ENCODE measurements around the gene MON2. TPM values are rescaled to one million over a fixed set of nuclear protein-coding genes. Genes with fewer than 3 reads are reported as not detected.

MON2 gene
- total RNA-seq, 5 donors from 2014 or later (not counting 1 experiment from before 2014, with no cell fraction given) = 61.2 to 73.2 (median 66.5) TPM

DNA sequence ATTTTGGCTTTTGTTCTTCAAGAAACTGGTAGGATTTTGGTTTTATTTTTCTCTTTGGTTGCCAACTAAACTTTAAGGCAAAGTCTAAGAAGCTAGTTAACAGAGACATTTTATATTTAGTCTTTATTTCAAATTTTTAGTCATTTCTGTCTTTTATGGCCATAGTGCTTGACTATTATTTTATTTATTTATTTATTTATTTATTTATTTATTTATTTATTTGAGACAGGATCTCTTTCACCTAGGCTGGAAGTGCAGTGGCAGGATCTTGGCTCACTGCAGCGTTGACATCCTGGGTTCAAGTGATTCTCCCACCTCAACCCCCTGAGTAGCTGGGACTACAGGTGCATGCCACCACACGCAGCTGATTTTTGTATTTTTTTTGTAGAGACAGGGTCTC is 3.1 kb downstream of the MON2 start:
- POLR2A ChIA-PET = interaction anchor here (1.0 to 1.5 kb wide), 2 partner anchors 8 to 134 kb away, joined by 4 to 12 read pairs; no protein-coding TSS in a partner anchor
- WGBS (ENCODE audit: insufficient coverage) = no CpG with 5 or more reads among the region's 2 CpGs
- no peak overlapping the region for H3K27ac Mint-ChIP-seq
- Histone ChIP-seq H3K36me3 (ENCODE audit: control insufficient read depth in 2 of 2, extremely low read depth in 1 of 2, insufficient read depth in 1 of 2, low read length in 1 of 2) (peaks cover 0 to 2% of the 10 kb centered on the region in 2 donors), H3K27ac (ENCODE audit: low read length) (no peak overlapping the region), H3K9me3 (no peaks in the 10 kb centered on the region), H3K4me1 (ENCODE audit: control insufficient read depth in 1 of 2, extremely low read depth in 1 of 2, insufficient read depth in 2 of 2, low read length in 2 of 2) (peaks cover 9 to 12% of the 10 kb centered on the region in 2 experiments), H3K4me3 (ENCODE audit: control insufficient read depth in 1 of 2, extremely low read depth in 1 of 2, low read length in 1 of 2) (no peak overlapping the region), H3K27me3 (replicated peaks in 1 of 2; ENCODE audit: control insufficient read depth in 2 of 2, extremely low read depth in 1 of 2, insufficient read depth in 2 of 2, low read length in 1 of 2) (no peaks in the 10 kb centered on the region)
- no peak for DNase-seq
- CTCF ChIA-PET = no interaction called here
- ATAC-seq (replicated peaks in 1 of 4) = no peak
- no peaks in the 10 kb centered on the region for H3K27me3 Mint-ChIP-seq
- H3K4me3 Mint-ChIP-seq = peak overlapping the region; percentile 21 to 93 (median 52)
- H3K4me1 Mint-ChIP-seq = peaks cover 30 to 38% (median 36%) of the 10 kb centered on the region in 3 donors
- H3K9me3 Mint-ChIP-seq = no peaks in the 10 kb centered on the region
- H3K36me3 Mint-ChIP-seq = peaks cover 5% of the 10 kb centered on the region

DNA sequence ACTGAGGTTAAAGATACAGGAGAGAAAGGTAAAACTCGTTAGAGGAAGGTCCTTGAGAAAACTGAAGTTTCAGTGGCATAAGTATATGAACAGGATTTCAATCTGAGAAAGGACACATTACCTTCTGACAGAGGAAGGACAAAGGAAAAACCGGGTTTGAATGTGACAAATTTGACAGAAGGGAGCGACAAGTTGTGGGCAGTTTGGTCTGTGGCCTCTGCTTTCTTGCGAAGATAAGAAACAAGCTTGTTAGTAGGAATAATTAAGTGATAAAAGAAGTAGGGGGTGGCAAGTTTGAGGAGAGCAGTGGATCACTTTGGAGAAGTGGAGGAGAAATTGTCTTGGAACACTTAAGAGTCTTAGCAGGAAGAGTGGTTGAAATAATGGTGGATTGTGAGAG is 5.1 kb downstream of the MON2 start:
- H3K4me1 Mint-ChIP-seq = peaks cover 28 to 39% (median 36%) of the 10 kb centered on the region in 3 donors
- no peaks in the 10 kb centered on the region for H3K27me3 Mint-ChIP-seq
- no peak overlapping the region for H3K4me3 Mint-ChIP-seq
- Histone ChIP-seq H3K27me3 (replicated peaks in 1 of 2; ENCODE audit: control insufficient read depth in 2 of 2, extremely low read depth in 1 of 2, insufficient read depth in 2 of 2, low read length in 1 of 2) (no peaks in the 10 kb centered on the region), H3K4me3 (ENCODE audit: control insufficient read depth in 1 of 2, extremely low read depth in 1 of 2, low read length in 1 of 2) (no peak overlapping the region), H3K9me3 (no peaks in the 10 kb centered on the region), H3K27ac (ENCODE audit: low read length) (no peak overlapping the region), H3K36me3 (ENCODE audit: control insufficient read depth in 2 of 2, extremely low read depth in 1 of 2, insufficient read depth in 1 of 2, low read length in 1 of 2) (peaks cover 0 to 5% of the 10 kb centered on the region in 2 donors), H3K4me1 (ENCODE audit: control insufficient read depth in 1 of 2, extremely low read depth in 1 of 2, insufficient read depth in 2 of 2, low read length in 2 of 2) (peaks cover 9 to 12% of the 10 kb centered on the region in 2 experiments)
- POLR2A ChIA-PET = interaction anchor here in 1 of 2 donors (0.6 kb wide), 1 partner anchor 128 kb away, joined by 3 read pairs; no protein-coding TSS in a partner anchor
- 83% methylated on average over 4 of the region's 4 CpGs for WGBS (ENCODE audit: insufficient coverage)
- no peaks in the 10 kb centered on the region for H3K9me3 Mint-ChIP-seq
- CTCF ChIA-PET = no interaction called here
- no peak overlapping the region for H3K27ac Mint-ChIP-seq
- peaks cover 9% of the 10 kb centered on the region for H3K36me3 Mint-ChIP-seq
- DNase-seq (no peak), ATAC-seq (replicated peaks in 1 of 4) (no peak)

DNA sequence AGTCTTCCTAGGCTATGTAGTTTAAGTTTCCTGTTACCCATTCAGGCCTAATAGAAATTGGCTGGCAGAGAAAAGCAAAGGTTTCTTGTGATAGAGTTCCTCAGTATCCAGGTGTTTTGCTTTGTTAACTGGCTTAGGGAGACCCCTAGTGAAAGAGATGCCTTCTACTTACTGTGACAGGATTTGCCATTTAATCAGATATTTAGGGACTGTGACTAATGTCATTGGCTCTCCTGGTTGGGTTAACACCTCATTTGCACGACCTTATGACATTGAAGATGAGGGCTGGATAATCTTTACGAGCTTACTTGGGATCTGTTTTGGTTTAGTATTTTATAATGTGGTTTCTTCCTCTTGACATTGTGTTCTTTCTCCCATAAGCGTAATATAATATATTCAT is 5.8 kb downstream of the MON2 start:
- Mint-ChIP-seq H3K27ac (no peak overlapping the region), H3K36me3 (peaks cover 10% of the 10 kb centered on the region), H3K9me3 (no peaks in the 10 kb centered on the region), H3K4me1 (peaks cover 29 to 42% (median 36%) of the 10 kb centered on the region in 3 donors), H3K4me3 (no peak overlapping the region), H3K27me3 (no peaks in the 10 kb centered on the region)
- no peak for ATAC-seq (replicated peaks in 1 of 4)
- Histone ChIP-seq H3K4me1 (ENCODE audit: control insufficient read depth in 1 of 2, extremely low read depth in 1 of 2, insufficient read depth in 2 of 2, low read length in 2 of 2) (peaks cover 9 to 12% of the 10 kb centered on the region in 2 experiments), H3K4me3 (ENCODE audit: control insufficient read depth in 1 of 2, extremely low read depth in 1 of 2, low read length in 1 of 2) (no peak overlapping the region), H3K9me3 (no peaks in the 10 kb centered on the region), H3K27ac (ENCODE audit: low read length) (no peak overlapping the region), H3K27me3 (replicated peaks in 1 of 2; ENCODE audit: control insufficient read depth in 2 of 2, extremely low read depth in 1 of 2, insufficient read depth in 2 of 2, low read length in 1 of 2) (no peaks in the 10 kb centered on the region), H3K36me3 (ENCODE audit: control insufficient read depth in 2 of 2, extremely low read depth in 1 of 2, insufficient read depth in 1 of 2, low read length in 1 of 2) (peaks cover 0 to 5% of the 10 kb centered on the region in 2 donors)
- WGBS (ENCODE audit: insufficient coverage) = no CpG with 5 or more reads among the region's 3 CpGs
- no peak for DNase-seq
- CTCF ChIA-PET = interaction anchor here in 1 of 2 donors (0.5 to 1.0 kb wide), 2 partner anchors 14 to 129 kb away, joined by 3 to 4 read pairs; no protein-coding TSS in a partner anchor
- POLR2A ChIA-PET = interaction anchor here in 1 of 2 donors (0.6 kb wide), 2 partner anchors 77 to 127 kb away, joined by 3 to 5 read pairs; no protein-coding TSS in a partner anchor

DNA sequence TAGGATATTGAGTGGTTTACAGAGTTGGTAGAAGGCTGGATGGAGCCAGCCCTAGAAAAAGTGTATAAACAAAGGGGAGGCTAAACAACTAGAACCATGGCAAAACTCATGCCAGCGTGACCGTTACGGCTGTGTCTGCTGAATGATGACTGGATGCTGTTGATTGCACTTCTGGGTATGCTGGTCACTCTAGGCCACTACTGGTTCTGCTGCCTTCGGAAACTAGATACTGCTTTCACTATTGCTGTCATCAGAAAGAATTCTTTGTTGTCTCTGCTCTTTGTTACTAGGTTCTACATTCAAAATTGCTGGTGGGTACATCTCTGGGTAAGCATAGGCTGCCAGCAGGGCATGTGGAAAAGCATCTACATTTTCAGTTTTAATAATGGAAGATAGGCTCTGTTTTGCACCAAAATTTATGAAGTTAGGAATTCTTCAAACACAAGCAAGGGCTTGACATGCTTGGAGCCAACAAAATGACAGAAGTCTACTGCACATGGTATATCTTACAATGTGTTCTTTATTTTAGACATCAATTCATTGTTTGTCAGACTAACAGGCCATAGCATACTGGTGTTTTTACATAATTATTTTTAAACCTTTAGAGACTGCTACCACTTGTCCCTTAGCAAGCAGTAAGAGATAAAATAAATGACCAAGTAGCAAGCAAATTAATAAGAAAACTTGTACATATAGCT is 15.4 kb downstream of the MON2 start:
- Histone ChIP-seq H3K36me3 (ENCODE audit: control insufficient read depth in 2 of 2, extremely low read depth in 1 of 2, insufficient read depth in 1 of 2, low read length in 1 of 2) (peaks cover 0 to 15% of the 10 kb centered on the region in 2 donors), H3K27ac (ENCODE audit: low read length) (no peak overlapping the region), H3K4me3 (ENCODE audit: control insufficient read depth in 1 of 2, extremely low read depth in 1 of 2, low read length in 1 of 2) (no peak overlapping the region), H3K9me3 (no peaks in the 10 kb centered on the region), H3K27me3 (replicated peaks in 1 of 2; ENCODE audit: control insufficient read depth in 2 of 2, extremely low read depth in 1 of 2, insufficient read depth in 2 of 2, low read length in 1 of 2) (no peaks in the 10 kb centered on the region), H3K4me1 (ENCODE audit: control insufficient read depth in 1 of 2, extremely low read depth in 1 of 2, insufficient read depth in 2 of 2, low read length in 2 of 2) (no peaks in the 10 kb centered on the region)
- Mint-ChIP-seq H3K4me3 (no peak overlapping the region), H3K4me1 (peaks cover 39 to 49% (median 44%) of the 10 kb centered on the region in 3 donors), H3K9me3 (no peaks in the 10 kb centered on the region), H3K27me3 (no peaks in the 10 kb centered on the region), H3K27ac (peak overlapping the region in 1 of 2 donors; percentile 26), H3K36me3 (peaks cover 42% of the 10 kb centered on the region)
- no peak for ATAC-seq (replicated peaks in 1 of 4)
- 88% methylated on average over 4 of the region's 4 CpGs for WGBS (ENCODE audit: insufficient coverage)
- no peak for DNase-seq
- CTCF ChIA-PET = interaction anchor here in 1 of 2 donors (0.7 kb wide), 2 partner anchors 23 to 44 kb away, joined by 3 to 4 read pairs; no protein-coding TSS in a partner anchor
- POLR2A ChIA-PET = no interaction called here

DNA sequence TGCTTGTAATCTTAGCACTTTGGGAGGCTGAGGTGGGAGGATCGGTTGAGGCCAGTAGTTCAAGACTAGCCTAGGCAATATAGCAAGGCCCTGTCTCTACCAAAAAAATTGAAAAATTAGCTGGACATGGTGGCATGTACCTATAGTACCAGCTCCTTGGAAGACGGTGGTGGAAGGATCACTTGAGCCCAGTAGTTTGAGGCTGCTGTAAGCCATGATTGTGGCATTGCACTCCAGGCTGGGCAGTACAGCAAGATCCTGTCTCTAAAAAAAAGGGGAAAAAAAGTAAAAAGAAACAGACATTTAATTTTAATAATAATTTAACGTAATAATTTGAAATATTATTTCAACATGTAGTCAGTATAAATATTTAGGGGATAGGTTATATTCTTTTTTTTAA is 16.1 kb downstream of the MON2 start:
- Histone ChIP-seq H3K36me3 (ENCODE audit: control insufficient read depth in 2 of 2, extremely low read depth in 1 of 2, insufficient read depth in 1 of 2, low read length in 1 of 2) (peaks cover 0 to 13% of the 10 kb centered on the region in 2 donors), H3K9me3 (no peaks in the 10 kb centered on the region), H3K4me3 (ENCODE audit: control insufficient read depth in 1 of 2, extremely low read depth in 1 of 2, low read length in 1 of 2) (no peak overlapping the region), H3K4me1 (ENCODE audit: control insufficient read depth in 1 of 2, extremely low read depth in 1 of 2, insufficient read depth in 2 of 2, low read length in 2 of 2) (no peaks in the 10 kb centered on the region), H3K27me3 (replicated peaks in 1 of 2; ENCODE audit: control insufficient read depth in 2 of 2, extremely low read depth in 1 of 2, insufficient read depth in 2 of 2, low read length in 1 of 2) (no peaks in the 10 kb centered on the region), H3K27ac (ENCODE audit: low read length) (no peak overlapping the region)
- ChIA-PET CTCF (interaction anchor here in 1 of 2 donors (0.5 to 0.7 kb wide), 3 partner anchors 15 to 160 kb away, joined by 3 to 4 read pairs (median 3); no protein-coding TSS in a partner anchor), POLR2A (no interaction called here)
- WGBS (ENCODE audit: insufficient coverage) = 100% methylated on average over 1 of the region's 3 CpGs
- no peaks in the 10 kb centered on the region for H3K27me3 Mint-ChIP-seq
- peak overlapping the region in 1 of 2 donors; percentile 23 for H3K27ac Mint-ChIP-seq
- DNase-seq = no peak
- H3K36me3 Mint-ChIP-seq = peaks cover 40% of the 10 kb centered on the region
- H3K4me1 Mint-ChIP-seq = peaks cover 35 to 47% (median 39%) of the 10 kb centered on the region in 3 donors
- no peak overlapping the region for H3K4me3 Mint-ChIP-seq
- ATAC-seq (replicated peaks in 1 of 4) = no peak
- H3K9me3 Mint-ChIP-seq = no peaks in the 10 kb centered on the region

DNA sequence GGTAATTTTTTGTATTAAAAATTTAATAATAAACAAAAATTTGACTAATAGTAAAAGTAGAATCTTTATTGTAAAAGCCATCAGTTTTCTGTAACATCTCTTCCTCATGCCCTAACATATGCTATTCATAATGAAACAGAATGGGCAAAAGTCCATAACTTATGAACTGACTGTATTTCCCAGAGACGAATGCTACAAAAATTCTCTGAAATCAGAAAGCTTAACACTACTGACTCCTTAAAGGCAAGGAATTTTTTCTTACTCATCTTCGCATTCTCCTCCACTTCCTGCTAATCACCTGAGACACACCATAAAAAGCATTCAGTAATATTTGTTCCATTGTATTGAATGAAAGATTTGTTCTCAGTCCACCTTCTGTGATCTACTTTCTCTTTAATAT is 17.6 kb downstream of the MON2 start:
- Histone ChIP-seq H3K36me3 (ENCODE audit: control insufficient read depth in 2 of 2, extremely low read depth in 1 of 2, insufficient read depth in 1 of 2, low read length in 1 of 2) (peaks cover 0 to 9% of the 10 kb centered on the region in 2 donors), H3K27me3 (replicated peaks in 1 of 2; ENCODE audit: control insufficient read depth in 2 of 2, extremely low read depth in 1 of 2, insufficient read depth in 2 of 2, low read length in 1 of 2) (no peaks in the 10 kb centered on the region), H3K4me3 (ENCODE audit: control insufficient read depth in 1 of 2, extremely low read depth in 1 of 2, low read length in 1 of 2) (no peak overlapping the region), H3K27ac (ENCODE audit: low read length) (no peak overlapping the region), H3K9me3 (no peaks in the 10 kb centered on the region), H3K4me1 (ENCODE audit: control insufficient read depth in 1 of 2, extremely low read depth in 1 of 2, insufficient read depth in 2 of 2, low read length in 2 of 2) (no peaks in the 10 kb centered on the region)
- Mint-ChIP-seq H3K27ac (no peak overlapping the region), H3K27me3 (no peaks in the 10 kb centered on the region), H3K36me3 (peaks cover 32% of the 10 kb centered on the region), H3K4me1 (peaks cover 30 to 42% (median 31%) of the 10 kb centered on the region in 3 donors), H3K4me3 (no peak overlapping the region), H3K9me3 (no peaks in the 10 kb centered on the region)
- POLR2A ChIA-PET = no interaction called here
- no peak for DNase-seq
- ATAC-seq (replicated peaks in 1 of 4) = no peak
- WGBS (ENCODE audit: insufficient coverage) = no CpG with 5 or more reads among the region's 2 CpGs
- CTCF ChIA-PET = interaction anchor here in 1 of 2 donors (0.5 kb wide), 1 partner anchor 44 kb away, joined by 4 read pairs; no protein-coding TSS in a partner anchor
